SK-MEL-5 (cell line): Measurements from ENCODE around the gene TSBP1. TPM values are rescaled to one million over a fixed set of nuclear protein-coding genes. Genes with fewer than 3 reads are reported as not detected.
"Not testable (repeated sequence)": the region's sequence is repeated elsewhere in the genome, so short reads cannot be mapped to it uniquely, and the experiment has no call there.

Source experiments
- DNase-seq: peaks from one replicate; pipeline ENCODE4 v3.0.0-alpha.2; 2016; ENCODE audit warnings: low read depth, low spot score
- in situ Hi-C: cut with HindIII; loops from 2 replicates; pipeline ENCODE4 v1.10.0; 2016; ENCODE audit warnings: low sequenced_read_pairs, high pct_unique_total_duplicates, low pct_unique_long_range_greater_than_20kb
- total RNA-seq: library from RNA; depleted of rRNA; stranded (reverse); fragments of >200 nt; shearing (Covaris generic); gene quantifications from 2 replicates; pipeline ENCODE4 v1.2.3, GENCODE V29; 2014

Gene TSBP1
- total RNA-seq, 1 experiment from 2014 or later = not detected

DNA sequence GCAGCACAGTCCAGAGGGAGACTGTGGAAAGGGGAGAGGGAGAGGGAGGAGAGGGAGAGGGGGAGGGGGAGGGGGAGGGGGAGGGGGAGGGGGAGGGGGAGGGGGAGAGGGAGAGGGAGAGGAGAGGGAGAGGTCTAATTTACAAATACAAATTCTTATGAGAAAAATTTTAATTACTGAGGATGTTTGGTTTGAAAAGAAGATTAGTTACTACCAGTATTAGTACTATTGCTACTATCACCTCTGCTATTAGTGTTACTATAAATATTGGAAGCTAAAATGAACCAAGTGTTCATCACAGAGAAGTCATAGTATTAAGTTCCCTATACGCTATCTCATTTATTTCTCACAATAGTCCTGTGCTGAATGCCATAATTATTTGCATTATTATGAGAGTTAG, 14.3 kb upstream of the TSBP1 start:
- in situ Hi-C loops = no loop called here
- no peak for DNase-seq

- in situ Hi-C loops = no loop called here
- DNase-seq = no peak
Observed at GRCh38 chr6:32382757-32383420, 11.2 kb upstream of the TSBP1 start.

DNA sequence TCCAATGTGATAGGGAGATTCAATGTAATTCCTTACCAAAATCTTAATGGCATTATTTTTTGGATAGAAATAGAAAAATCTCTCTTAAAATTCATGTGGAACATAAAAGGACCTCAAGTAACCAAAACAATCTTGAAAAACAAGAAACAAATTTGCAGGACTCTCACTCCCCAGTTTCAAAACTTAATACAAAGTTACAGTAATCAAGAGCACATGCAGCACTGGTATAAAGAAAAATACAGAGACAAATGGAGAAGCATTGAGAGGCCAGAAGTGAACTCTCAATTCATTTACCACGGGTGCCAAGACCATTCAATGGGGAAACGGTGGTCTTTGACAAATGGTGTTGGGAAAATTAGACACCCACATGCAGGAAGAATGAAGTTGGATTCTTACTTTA, 7.8 kb upstream of the TSBP1 start:
- DNase-seq = no peak
- in situ Hi-C loops = no loop called here

- DNase-seq = no peak
- in situ Hi-C loops = no loop called here
Observed at GRCh38 chr6:32375739-32376529, 4.2 kb upstream of the TSBP1 start.

- in situ Hi-C loops = no loop called here
- DNase-seq = no peak
Observed at GRCh38 chr6:32371229-32371628, 474 bp downstream of the TSBP1 start.

GRCh38 chr6:32370505-32370904, 1.2 kb downstream of the TSBP1 start:
- no peak for DNase-seq
- in situ Hi-C loops = no loop called here

- in situ Hi-C loops = no loop called here
- no peak for DNase-seq
Observed at GRCh38 chr6:32369660-32370059, 2.0 kb downstream of the TSBP1 start.

GRCh38 chr6:32367644-32368043, 4.1 kb downstream of the TSBP1 start:
- no peak for DNase-seq
- in situ Hi-C loops = no loop called here

DNA sequence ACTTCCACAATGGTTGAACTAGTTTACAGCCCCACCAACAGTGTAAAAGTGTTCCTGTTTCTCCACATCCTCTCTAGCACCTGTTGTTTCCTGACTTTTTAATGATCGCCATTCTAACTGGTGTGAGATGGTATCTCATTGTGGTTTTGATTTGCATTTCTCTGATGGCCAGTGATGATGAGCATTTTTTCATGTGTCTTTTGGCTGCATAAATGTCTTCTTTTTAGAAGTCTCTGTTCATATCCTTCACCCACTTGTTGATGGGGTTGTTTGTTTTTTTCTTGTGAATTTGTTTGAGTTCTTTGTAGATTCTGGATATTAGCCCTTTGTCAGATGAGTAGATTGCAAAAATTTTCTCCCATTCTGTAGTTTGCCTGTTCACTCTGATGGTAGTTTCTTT, 12.5 kb downstream of the TSBP1 start:
- DNase-seq, in situ Hi-C loops: not testable (repeated sequence)

DNA sequence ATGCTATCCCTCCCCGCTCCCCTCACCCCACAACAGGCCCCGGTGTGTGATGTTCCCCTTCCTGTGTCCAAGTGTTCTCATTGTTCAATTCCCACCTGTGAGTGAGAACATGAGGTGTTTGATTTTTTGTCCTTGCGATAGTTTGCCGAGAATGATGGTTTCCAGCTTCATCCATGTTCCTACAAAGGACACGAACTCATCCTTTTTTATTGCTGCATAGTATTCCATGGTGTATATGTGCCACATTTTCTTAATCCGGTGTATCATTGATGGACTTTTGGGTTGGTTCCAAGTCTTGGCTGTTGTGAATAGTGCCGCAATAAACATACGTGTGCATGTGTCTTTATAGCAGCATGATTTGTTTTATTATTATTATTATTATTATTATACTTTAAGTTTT, 13.2 kb downstream of the TSBP1 start:
- DNase-seq, in situ Hi-C loops: not testable (repeated sequence)

- in situ Hi-C loops = no loop called here
- DNase-seq = no peak
Observed at GRCh38 chr6:32355018-32355417, 16.7 kb downstream of the TSBP1 start.

DNA sequence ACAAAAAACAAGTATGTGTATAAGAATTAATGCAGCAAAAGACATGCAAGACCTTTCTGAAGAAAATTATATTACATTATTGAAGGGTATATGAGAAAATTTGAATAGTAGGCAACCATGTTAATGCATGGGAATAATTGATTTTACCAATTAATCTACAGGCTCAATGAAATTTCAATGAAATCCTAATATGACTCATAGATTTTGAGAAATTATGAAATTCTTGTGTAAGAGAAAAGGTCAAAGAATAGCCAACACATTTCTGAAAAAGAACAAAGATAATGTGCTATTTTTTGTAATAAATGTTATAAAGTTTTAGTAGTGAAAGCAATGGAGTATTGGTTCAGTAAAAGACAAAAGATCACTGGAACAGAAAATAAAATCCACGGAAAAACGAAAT, 18.4 kb downstream of the TSBP1 start:
- in situ Hi-C loops = no loop called here
- no peak for DNase-seq

- in situ Hi-C loops = no loop called here
- DNase-seq = no peak
Observed at GRCh38 chr6:32340242-32340641, 31.5 kb downstream of the TSBP1 start.

DNA sequence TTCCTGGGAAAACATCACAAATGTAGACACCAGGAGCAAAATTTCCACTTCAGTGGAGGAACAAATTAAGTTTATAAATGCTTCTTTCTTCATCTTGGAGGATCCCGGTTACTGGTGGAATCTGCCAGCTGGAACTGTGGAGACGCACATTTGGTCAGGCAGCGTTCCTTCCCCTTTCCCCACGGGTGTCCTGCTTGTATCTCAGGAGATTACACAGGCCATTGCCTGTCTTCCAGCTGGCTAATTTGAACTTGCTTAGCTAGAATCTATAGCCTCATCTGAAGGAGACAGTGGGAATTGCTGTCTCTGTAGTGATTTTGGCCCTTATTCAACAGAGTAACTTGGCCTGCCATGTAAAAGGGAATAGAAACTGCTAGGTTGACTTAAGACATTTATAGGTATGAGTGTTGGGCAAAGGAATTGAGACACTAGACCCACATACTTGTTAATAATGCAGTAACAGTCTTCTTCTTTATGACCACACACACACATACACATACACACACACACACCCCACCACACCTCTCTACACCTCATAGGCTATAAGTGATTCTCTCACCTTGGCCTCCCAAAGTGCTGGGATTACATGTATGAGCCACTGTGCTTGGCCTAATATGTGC, 34.4 kb downstream of the TSBP1 start:
- in situ Hi-C loops = no loop called here
- DNase-seq = no peak

DNA sequence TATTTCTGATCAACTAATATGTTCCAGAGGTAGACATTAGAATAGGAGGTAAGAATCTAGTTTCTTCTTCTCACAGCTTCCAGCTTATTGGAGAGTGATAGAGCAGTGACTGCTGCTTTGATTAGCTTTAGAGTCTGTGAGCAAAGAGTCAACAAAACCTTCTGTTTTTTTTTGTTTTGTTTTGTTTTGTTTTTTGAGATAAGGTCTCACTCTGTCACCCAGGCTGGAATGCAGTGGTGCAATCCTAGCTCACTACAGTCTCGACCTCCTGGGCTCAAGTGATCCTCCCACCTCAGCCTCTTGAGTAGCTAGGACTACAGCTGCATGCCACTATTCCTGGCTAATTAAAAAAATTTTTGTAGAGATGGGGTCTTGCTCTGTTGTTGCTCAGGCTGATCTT, 39.3 kb downstream of the TSBP1 start:
- DNase-seq = no peak
- in situ Hi-C loops = no loop called here

DNA sequence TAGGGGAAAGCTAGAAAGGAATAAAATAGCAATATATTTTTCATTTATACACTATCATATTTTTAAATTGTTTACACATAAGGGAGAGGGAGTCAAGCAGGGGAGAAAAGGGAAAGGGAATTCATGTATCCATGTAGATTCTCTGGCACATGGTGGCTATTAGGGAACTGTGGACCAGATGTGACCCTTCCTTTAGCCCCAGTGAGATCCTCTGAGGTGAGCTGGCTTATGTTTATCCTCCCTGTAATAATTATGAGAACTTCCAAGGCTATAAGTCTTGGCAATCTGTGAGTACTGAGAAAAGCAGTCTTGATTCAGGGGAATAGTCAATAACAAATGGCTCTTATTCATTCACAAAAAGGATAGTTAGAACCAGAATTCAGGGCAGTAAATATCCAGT, 42.6 kb downstream of the TSBP1 start:
- in situ Hi-C loops = no loop called here
- DNase-seq = no peak

DNA sequence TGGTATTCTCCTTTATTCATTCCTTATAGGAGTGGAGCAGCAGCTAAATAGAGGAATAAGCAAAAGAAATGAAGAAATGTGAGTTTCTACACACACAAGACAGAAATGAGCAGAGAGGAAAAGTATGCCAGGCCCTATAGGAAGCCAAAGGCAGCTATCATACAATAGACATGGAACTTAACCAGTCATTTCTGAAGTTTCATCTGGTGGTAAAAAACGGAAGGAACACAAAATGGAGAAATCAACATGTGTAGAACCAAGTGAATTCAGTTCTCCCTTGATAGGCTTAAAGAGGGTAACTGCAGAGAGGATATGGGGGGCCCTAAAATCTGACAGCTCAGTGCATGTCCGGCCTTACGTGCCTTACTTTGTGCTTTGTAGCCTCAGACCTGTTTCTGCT, 44.6 kb downstream of the TSBP1 start:
- no peak for DNase-seq
- in situ Hi-C loops = no loop called here

GRCh38 chr6:32318501-32318900, 53.2 kb downstream of the TSBP1 start:
- in situ Hi-C loops = no loop called here
- DNase-seq = no peak

GRCh38 chr6:32317541-32317940, 54.2 kb downstream of the TSBP1 start:
- no peak for DNase-seq
- in situ Hi-C loops = no loop called here
